ENCODE measurements around the gene THBS1.

DNA sequence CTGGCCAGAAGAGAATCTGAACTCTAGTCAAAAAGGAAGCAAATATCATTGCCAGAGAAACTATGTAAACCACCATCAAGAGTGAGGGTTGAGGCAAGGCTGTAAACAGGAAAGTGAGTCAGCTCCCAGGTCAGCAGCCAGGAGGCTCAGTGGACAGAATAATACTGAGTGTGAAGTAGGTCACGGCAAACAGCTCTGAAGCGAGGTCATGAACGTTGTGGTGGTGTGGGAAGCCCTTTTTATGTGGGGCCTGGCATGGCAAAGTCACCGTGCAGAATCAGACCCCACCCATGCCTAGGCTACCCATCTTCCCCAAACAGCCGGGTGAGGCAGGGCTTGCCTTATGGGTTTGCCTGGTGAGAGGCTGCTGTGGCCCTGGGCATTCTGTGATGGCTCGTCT is 43.9 kb downstream of the THBS1 start:
- TF ChIP-seq, protein P1, sequence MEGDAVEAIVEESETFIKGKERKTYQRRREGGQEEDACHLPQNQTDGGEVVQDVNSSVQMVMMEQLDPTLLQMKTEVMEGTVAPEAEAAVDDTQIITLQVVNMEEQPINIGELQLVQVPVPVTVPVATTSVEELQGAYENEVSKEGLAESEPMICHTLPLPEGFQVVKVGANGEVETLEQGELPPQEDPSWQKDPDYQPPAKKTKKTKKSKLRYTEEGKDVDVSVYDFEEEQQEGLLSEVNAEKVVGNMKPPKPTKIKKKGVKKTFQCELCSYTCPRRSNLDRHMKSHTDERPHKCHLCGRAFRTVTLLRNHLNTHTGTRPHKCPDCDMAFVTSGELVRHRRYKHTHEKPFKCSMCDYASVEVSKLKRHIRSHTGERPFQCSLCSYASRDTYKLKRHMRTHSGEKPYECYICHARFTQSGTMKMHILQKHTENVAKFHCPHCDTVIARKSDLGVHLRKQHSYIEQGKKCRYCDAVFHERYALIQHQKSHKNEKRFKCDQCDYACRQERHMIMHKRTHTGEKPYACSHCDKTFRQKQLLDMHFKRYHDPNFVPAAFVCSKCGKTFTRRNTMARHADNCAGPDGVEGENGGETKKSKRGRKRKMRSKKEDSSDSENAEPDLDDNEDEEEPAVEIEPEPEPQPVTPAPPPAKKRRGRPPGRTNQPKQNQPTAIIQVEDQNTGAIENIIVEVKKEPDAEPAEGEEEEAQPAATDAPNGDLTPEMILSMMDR (conservative IDR thresholded peaks at IDR 0.05; ENCODE audit: low read depth, low read length) = no peak
- TF ChIP-seq EZH2 (IDR thresholded peaks at IDR 0.05; ENCODE audit: low read length, unreplicated experiment) = no peak
- no peak for TF ChIP-seq EZH2phosphoT487 (IDR thresholded peaks at IDR 0.05; ENCODE audit: borderline replicate concordance, low read length)

All from PC-3 (cell line).